NCI-H146 treated with DMSO at 0.1 percent for 48 hours (cell line): ENCODE data around the gene ZNF227.
"Not testable (repeated sequence)": the region's sequence is repeated elsewhere in the genome, so short reads cannot be mapped to it uniquely, and the experiment has no call there.

Experiments used
- DNase-seq: peaks from one replicate; lab custom pipeline; 2025; ENCODE audit not compliant: unreplicated experiment; lab: John Stamatoyannopoulos, UW

ZNF227 gene

DNA sequence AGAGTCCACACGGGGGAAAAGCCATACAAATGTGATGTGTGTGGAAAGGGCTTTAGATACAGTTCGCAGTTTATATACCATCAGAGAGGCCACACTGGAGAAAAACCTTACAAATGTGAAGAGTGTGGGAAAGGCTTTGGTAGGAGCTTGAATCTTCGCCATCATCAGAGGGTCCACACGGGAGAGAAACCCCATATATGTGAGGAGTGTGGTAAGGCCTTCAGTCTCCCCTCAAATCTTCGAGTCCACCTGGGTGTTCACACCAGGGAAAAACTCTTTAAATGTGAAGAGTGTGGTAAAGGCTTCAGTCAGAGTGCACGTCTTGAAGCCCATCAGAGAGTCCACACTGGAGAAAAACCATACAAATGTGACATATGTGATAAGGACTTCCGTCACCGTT lies 24.1 kb downstream of the ZNF227 start:
- DNase-seq, result no peak

DNA sequence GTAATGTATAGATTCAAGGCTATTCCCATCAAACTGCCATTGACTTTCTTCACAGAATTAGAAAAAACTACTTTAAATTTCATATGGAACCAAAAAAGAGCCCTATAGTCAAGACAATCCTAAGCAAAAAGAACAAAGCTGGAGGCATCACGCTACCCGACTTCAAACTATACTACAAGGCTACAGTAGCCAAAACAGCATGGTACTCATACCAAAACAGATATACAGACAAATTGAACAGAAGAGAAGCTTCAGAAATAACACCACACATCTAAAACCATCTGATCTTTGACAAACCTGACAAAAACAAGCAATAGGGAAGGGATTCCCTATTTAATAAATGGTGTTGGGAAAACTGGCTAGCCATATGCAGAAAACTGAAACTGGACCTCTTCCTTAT lies 40.0 kb downstream of the ZNF227 start:
- DNase-seq, result not testable (repeated sequence)

DNA sequence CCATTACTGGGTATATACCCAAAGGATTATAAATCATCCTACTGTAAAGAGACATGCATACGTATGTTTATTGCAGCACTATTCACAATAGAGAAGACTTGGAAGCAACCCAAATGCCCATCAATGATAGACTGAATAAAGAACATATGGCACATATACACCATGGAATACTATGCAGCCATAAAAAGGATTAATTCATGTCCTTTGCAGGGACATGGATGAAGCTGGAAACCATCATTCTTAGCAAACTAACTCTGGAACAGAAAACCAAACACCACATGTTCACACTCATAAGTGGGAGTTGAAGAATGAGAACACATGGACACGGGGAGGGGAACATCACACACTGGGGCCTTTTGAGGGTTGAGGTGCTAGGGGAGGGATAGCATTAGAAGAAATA lies 41.1 kb downstream of the ZNF227 start:
- DNase-seq, result not testable (repeated sequence)

DNA sequence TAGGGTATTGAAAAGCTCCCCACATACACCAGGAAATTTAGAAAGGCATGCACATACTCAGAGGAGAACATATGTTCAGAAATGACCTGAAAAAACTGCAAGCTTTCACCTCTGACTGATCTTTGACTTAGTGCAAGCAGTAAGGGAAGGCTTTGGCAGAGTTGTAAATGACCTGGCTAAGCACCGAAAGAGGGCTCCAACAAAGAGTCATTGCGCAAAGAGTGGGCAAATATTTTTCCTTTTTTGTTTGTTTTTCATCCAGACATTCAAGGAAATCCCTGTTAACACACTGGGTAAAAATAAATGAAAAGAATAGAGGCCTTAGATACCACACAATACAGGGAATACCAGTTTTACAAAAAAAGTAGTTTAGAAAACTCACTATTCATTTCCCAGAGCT lies 42.2 kb downstream of the ZNF227 start:
- DNase-seq, result no peak

DNA sequence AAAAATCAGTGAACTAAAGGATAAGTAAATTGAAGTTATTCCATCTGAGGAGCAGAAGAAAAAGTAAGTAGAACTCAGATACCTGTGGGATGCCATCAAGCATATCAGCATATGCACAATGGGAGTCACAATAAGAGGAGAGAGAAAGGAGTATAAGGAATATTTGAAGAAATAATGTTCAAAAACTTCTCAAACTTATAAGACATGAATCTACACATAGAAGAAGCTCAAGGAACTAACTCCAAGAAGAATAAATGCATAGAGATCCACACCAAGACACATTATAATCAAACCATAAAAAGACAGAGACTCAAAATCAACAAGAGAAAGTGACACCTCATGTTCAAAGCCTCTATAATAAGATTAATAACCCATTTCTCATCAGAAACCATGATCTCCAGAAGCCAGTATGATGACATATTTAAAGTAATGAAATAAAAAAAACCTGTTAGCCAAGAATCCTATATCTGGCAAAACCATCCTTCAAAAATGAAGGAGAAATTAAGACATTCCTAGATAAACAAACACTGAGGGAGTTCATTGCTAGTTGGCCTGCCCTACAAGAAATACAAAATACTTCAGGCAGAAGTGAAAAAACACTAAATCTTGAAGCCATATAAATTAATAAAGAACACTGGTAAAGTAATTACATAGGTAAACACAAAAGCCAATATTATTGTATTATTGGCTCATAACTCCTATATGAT lies 43.5 kb downstream of the ZNF227 start:
- DNase-seq, result no peak

DNA sequence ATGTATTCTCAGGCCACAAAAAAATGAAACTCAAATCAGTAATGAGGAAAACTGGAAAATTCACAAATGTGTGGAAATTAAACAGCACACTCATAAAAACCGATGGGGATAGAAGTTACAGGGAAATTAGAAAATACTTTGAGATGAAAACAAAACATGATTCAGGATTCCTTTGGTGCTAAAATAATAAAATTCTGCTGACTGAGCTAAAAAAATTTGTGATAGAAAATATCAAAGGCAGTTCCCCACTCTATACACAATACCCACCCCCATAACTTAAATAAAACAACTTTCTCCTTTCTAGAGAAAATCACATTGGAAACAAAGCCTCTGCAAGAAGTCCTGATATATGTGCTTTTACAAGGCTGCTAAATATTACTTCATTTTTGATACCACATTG lies 45.8 kb downstream of the ZNF227 start:
- DNase-seq, result no peak

DNA sequence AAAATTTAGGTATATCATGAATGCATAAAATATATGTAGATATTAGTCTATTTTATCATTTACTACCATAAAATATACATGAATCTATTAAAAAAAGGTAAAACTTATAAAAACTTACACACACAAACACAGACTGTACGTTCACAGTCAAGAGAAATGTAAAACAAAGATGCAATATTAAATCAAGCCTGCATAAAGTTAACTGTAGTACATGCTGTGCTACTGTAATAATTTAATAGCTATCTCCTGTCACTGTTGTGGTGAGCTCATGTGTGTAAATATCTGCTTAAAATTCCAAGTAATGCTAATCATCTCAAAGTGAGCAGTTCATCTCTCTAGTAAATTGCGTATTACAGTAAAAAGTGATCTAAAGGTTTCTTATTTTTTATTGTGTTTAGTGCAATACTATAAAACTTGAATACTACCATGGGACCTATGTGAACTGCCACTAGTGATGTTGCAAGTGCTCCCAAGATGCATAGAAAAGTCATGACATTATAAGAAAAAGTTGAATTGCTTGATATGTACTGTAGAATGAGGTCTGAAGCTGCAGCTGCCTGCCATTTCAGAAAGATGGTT lies 46.6 kb downstream of the ZNF227 start:
- DNase-seq, result no peak

DNA sequence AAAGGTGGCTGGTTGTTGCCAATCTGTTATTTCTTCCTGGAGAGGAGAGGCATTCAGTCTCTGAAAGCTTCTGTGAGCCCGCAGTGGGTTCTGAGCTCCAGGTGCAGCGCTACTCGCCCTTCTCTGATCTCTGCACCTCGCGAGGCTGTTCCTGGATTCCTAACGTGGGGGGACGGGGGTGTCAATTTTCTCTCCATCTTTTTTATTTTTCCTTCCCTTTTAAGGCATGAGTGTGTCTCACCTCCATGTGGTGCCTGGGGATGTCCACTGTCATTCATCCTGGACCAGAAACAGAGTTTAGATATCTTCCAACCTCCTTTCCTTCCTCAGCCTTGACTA lies 48.0 kb downstream of the ZNF227 start:
- DNase-seq, result peak; percentile 48

DNA sequence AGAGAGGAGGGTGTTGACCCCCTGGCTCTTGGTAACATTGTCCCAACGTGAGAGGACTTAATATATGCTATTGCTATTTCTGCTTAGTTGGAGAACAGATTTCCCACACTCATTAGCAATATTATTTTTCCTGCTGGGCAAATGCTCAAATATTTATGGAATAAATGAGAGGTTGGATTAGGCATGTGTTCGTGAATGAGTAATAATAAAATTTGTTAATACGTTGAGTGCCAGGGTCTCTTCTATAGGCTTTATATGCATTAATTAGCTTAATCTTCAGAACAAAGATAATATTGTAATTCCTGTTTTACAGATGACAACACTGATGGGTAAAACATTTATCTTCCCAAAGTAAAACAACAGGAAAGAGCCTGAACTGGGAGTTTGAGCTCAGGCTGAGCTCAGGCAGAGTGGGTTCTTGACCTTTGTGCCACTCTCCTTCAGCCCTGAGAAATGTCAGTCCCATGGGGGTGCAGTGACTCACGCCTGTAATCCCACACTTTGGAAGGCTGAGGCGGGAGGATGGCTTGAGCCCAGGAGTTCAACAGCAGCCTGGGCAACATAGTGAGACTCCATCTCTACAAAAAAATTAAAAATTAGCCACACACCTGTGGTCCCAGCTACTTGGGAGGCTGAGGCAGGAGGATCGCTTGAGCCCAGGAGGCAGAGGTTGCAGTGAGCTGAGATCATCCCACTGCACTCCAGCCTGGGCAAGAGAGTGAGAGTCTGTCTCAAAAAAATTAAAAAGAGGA lies 48.5 kb downstream of the ZNF227 start:
- DNase-seq, result no peak

DNA sequence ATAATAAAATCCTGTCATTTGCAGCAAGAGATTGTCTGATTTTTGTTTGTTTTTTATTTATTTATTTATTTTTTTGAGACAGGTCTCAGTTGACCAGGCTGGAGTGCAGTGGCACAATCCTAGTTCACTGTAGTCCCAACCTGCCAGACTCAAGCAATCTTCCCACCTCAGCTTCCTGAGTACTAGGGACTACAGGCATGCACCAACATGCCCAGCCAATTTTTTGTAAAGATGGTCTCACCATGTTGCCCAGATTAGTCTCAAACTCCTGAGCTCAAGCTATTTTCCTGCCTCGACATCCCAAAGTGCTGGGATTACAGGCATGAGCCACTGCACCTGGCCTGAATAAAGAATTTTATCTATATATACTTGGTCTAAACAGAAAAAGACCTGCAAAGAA lies 65.0 kb downstream of the ZNF227 start:
- no peak for DNase-seq

DNA sequence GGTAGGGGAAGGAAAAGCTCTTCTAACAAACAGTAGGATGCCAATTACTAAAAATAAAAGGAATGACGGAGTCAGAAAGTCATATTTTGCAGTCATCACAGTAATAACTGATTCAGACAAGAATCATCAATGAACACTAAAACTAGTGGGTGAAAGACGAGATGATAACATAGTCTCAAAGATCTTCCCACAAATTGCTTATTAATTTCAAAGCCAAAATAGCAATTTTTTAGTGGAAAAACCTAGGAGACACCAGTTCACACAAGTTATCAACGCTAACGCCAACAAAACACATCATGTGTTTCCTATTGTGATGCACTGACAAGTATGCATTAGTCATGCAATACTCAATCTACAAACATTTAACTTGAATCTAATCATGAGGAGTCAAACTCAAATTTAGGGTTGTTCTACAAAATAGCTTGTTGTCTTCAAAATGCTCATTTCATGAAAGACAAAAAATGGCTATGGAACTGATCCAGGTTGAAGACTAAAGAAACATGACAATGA lies 65.9 kb downstream of the ZNF227 start:
- no peak for DNase-seq

DNA sequence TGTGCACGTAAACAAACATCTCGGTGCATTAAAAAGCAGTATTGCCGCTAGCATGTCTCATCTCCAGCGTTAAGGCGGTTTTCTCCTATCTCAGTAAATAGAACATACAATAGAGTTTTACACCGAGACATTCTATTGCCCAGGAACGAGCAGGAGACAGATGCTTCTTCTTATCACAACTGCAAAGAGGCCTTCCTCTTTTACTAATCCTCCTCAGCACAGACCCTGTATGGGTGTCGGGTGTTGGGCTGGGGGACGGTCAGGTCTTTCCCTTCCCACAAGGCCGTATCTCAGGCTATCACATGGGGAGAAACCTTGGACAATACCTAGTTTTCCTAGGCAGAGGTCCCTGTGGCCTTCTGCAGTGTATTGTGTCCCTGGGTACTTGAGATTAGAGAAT lies 68.6 kb downstream of the ZNF227 start:
- DNase-seq, result no peak

DNA sequence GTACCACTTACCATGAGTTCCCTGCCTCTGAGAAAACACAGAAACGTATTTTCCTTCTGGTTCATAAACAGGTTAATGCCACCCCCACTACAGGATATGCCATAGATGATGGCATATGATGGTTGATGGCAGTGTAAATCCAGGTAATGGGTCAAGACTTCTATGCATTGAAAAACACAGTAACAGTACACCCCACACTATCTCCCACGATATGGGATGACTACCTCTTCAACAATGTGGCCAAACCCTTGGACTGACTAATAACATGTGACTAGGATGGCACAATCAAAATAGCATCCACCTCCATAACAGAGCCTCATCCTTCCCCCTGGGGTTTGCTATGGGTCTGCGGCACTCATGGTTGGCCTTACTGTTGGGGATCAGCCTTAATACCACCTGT lies 70.5 kb downstream of the ZNF227 start:
- no peak for DNase-seq

DNA sequence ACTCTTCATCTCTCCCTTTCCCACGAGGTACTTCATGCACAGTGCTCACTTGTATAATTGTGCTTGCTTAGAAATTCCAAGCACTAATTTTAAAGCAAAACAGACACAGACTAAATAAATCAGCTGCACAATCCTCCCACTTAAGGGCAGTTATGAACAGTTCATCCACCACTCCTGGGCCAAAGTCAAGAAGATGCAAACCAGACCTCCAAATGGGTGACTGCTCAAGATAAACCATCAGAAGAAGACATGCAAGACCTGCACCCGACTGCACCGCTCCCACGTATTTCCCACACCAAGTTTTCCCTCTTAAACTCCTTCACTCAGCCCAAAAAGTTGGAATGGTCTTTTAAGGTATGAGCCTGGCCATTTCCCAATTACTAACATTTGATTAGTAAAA lies 72.6 kb downstream of the ZNF227 start:
- DNase-seq, result no peak
